K562 (cell line): ENCODE results near the gene OR5A2. TPM values are rescaled to one million over a fixed set of nuclear protein-coding genes. Genes with fewer than 3 reads are reported as not detected.

Experiments
- ATAC-seq: fragments of 200-7000 bp; cut with Tn5 transposase; 3 replicates; pipeline ENCODE4 v1.9.1; 2020; ENCODE audit warnings: moderate library complexity
- BruUV-seq: library from RNA; stranded (reverse); fragments of 400-500 nt; replicated peaks from 2 replicates; lab custom pipeline; 2021; lab: Mats Ljungman, UMichigan
- CTCF ChIA-PET: fragments of 300-600 bp; formaldehyde crosslinking; extraction: SDS; loops from one replicate; lab custom pipeline; 2021; ENCODE audit warnings: low intra/inter-chr PET ratio; lab: Yijun Ruan, JAX
- POLR2A ChIA-PET: fragments of 300-600, 350-650 bp; sonication (Branson Sonifier 250); formaldehyde crosslinking; extraction: SDS; loops from one replicate; lab custom pipeline; 2021; ENCODE audit warnings: antibody characterized with exemption, inconsistent platforms; lab: Yijun Ruan, JAX
- DNase-seq, 4 experiments: peaks; one replicate each; pipeline versions ENCODE4 v3.0.0 to v3.0.0-alpha.2; 2011 to 2018; ENCODE audit warnings: low spot score in 3 of 4, mixed read lengths in 3 of 4; ENCODE audit errors: extremely low read depth in 1 of 4
- FAIRE-seq: peaks from 2 replicates; lab custom pipeline; 2011; peaks lifted over from hg19 to GRCh38; lab: Jason Lieb, UNC
- H2AFZ ChIP-seq: 2 replicates; pipeline ENCODE4 v1.6.0; 2011; ENCODE audit warnings: low read depth, low read length, control low read depth, inconsistent platforms
- H3K27ac ChIP-seq: fragments of 200-600 bp; 3 replicates; pipeline ENCODE4 v1.8.0; 2011; ENCODE audit warnings: low read depth, mild to moderate bottlenecking, control low read depth, inconsistent platforms, low read length, moderate library complexity, mixed read lengths; ENCODE audit errors: extremely low read depth
- H3K27me3 ChIP-seq, 2 experiments: fragments of 300-600 bp in 1 of 2; 2 replicates in 1 of 2; 3 replicates in 1 of 2; pipeline versions ENCODE4 v1.6.0 to v1.8.0; 2011; ENCODE audit warnings: inconsistent platforms in 2 of 2, low read length in 2 of 2, mild to moderate bottlenecking in 1 of 2, mixed read lengths in 1 of 2, moderate library complexity in 1 of 2; ENCODE audit not compliant: control insufficient read depth in 2 of 2, insufficient read depth in 2 of 2
- H3K36me3 ChIP-seq: fragments of 300-600 bp; 3 replicates; pipeline ENCODE4 v1.8.0; 2011; ENCODE audit warnings: mild to moderate bottlenecking, low read length, inconsistent platforms; ENCODE audit not compliant: control insufficient read depth, insufficient read depth
- H3K4me1 ChIP-seq, 2 experiments: fragments of 200-600 bp in 1 of 2; replicated peaks in 1 of 2; 2 replicates in 1 of 2; 3 replicates in 1 of 2; pipeline versions ENCODE4 v1.5.1 to v1.8.0; 2011; ENCODE audit warnings: inconsistent platforms in 2 of 2, low read length in 2 of 2, mild to moderate bottlenecking in 1 of 2, mixed read lengths in 1 of 2, moderate library complexity in 1 of 2; ENCODE audit not compliant: control insufficient read depth in 2 of 2, insufficient read depth in 2 of 2
- H3K4me2 ChIP-seq: 2 replicates; pipeline ENCODE4 v1.6.1; 2011; ENCODE audit warnings: low read length, control low read depth, inconsistent platforms, mixed read lengths; ENCODE audit not compliant: insufficient read depth
- H3K4me3 ChIP-seq: fragments of 200-600 bp; sonication (generic), shearing (Covaris generic); 2 replicates; pipeline ENCODE4 v1.5.1; 2016; ENCODE audit warnings: control low read depth, inconsistent platforms
- H3K79me2 ChIP-seq: fragments of 200-600 bp; 3 replicates; pipeline ENCODE4 v1.8.0; 2011; ENCODE audit warnings: low read length, inconsistent platforms; ENCODE audit not compliant: control insufficient read depth, insufficient read depth
- H3K9ac ChIP-seq, 2 experiments: 2 replicates each; pipeline versions ENCODE4 v1.6.0 to v1.6.1; 2011; ENCODE audit warnings: low read depth in 2 of 2, low read length in 2 of 2, control low read depth in 1 of 2, inconsistent platforms in 1 of 2, mild to moderate bottlenecking in 1 of 2, mixed read lengths in 1 of 2; ENCODE audit not compliant: insufficient read depth in 1 of 2
- H3K9me1 ChIP-seq: one replicate; pipeline ENCODE4 v1.6.0; 2011; ENCODE audit warnings: inconsistent platforms, mild to moderate bottlenecking, low read length, moderate library complexity; ENCODE audit not compliant: control insufficient read depth, insufficient read depth
- H3K9me3 ChIP-seq: replicated peaks from 2 replicates; pipeline ENCODE4 v1.5.1; 2011; ENCODE audit warnings: low read depth, low read length, inconsistent platforms; ENCODE audit not compliant: control insufficient read depth, insufficient read depth
- H4K20me1 ChIP-seq: replicated peaks from 2 replicates; pipeline ENCODE4 v1.6.1; 2011; ENCODE audit warnings: low read length, inconsistent platforms, mixed read lengths; ENCODE audit not compliant: control insufficient read depth, insufficient read depth
- CTCF ChIP-seq, 3 experiments: IDR thresholded peaks in 2 of 3; conservative IDR thresholded peaks in 1 of 3; 2 replicates each; pipeline ENCODE4 v1.5.1; 2011 to 2012; ENCODE audit warnings: low read length in 3 of 3, mild to moderate bottlenecking in 3 of 3, control low read depth in 2 of 3, improper control_type of control experiment in 1 of 3, inconsistent platforms in 1 of 3, low read depth in 1 of 3, mixed read lengths in 1 of 3, moderate library complexity in 1 of 3; ENCODE audit not compliant: insufficient read depth in 2 of 3
- CXXC5 ChIP-seq: fragments of 250-450 bp; sonication (Bioruptor Pico); IDR thresholded peaks from 2 replicates; pipeline ENCODE4 v1.8.0; 2022; ENCODE audit warnings: inconsistent platforms, mild to moderate bottlenecking, moderate library complexity
- E2F1 ChIP-seq: sonication (generic); formaldehyde crosslinking; IDR thresholded peaks from 2 replicates; pipeline ENCODE4 v1.8.1; 2023; ENCODE audit warnings: mild to moderate bottlenecking, missing genetic modification reagents, moderate library complexity
- ETV6 ChIP-seq, 3 experiments: fragments of 150-350 bp in 1 of 3; sonication (generic) in 1 of 3; formaldehyde crosslinking in 1 of 3; IDR thresholded peaks; 2 replicates each; pipeline versions ENCODE4 v1.6.1 to v1.8.0; 2014 to 2022; ENCODE audit warnings: borderline replicate concordance in 2 of 3, low read depth in 2 of 3, antibody characterized with exemption in 1 of 3, low read length in 1 of 3, mild to moderate bottlenecking in 1 of 3, missing genetic modification reagents in 1 of 3
- FOXO4 ChIP-seq: fragments of 450-650 bp; formaldehyde crosslinking; IDR thresholded peaks from 2 replicates; pipeline ENCODE4 v1.4.0; 2020; ENCODE audit warnings: mild to moderate bottlenecking, moderate library complexity
- HDAC1 ChIP-seq, 2 experiments: fragments of 450-650 bp; IDR thresholded peaks; 2 replicates each; pipeline ENCODE4 v1.6.1; 2016 to 2017; ENCODE audit warnings: inconsistent platforms in 1 of 2, mild to moderate bottlenecking in 1 of 2, moderate library complexity in 1 of 2
- THAP7 ChIP-seq: fragments of 250-450 bp; sonication (Bioruptor Pico); IDR thresholded peaks from 2 replicates; pipeline ENCODE4 v1.5.0; 2021
- ZBTB43 ChIP-seq: sonication (generic); formaldehyde crosslinking; IDR thresholded peaks from 2 replicates; pipeline ENCODE4 v1.8.0; 2023; ENCODE audit warnings: mild to moderate bottlenecking, missing genetic modification reagents
- ZNF57 ChIP-seq: fragments of 450-650 bp; formaldehyde crosslinking; IDR thresholded peaks from 2 replicates; pipeline ENCODE4 v1.4.0; 2020; ENCODE audit warnings: mild to moderate bottlenecking, moderate library complexity
- in situ Hi-C: fragments of 300-500 bp; cut with MboI; formaldehyde crosslinking; loops from 4 replicates; pipeline ENCODE4 v1.15.0; 2018; ENCODE audit warnings: inconsistent platforms, mixed read lengths
- intact Hi-C: fragments of 100-400 bp; cut with micrococcal nuclease; formaldehyde crosslinking; loops from 2 replicates; pipeline ENCODE4 v1.14.2; 2022
- polyA plus RNA-seq, 8 experiments: library from polyadenylated mRNA; depleted of rRNA in 4 of 8; stranded (reverse) in 5 of 8; unstranded in 3 of 8; fragments of >200 nt; fragmentation: Nextera tagmentation in 2 of 8; fragmentation: Illumina TruSeq in 1 of 8; extraction: Ambion mirVana in 2 of 8; extraction: Trizol in 1 of 8; gene quantifications; 2 replicates each; pipeline versions ENCODE4 v1.2.1 to v1.2.3, GENCODE V29; 2011 to 2014; ENCODE audit warnings: inconsistent platforms in 1 of 8, missing spikeins in 1 of 8
- total RNA-seq, 7 experiments: library from RNA; depleted of rRNA in 6 of 7; stranded (reverse); fragments of >200 nt in 6 of 7; fragmentation: Illumina TruSeq in 2 of 7; extraction: Trizol in 2 of 7; gene quantifications; 2 replicates each; pipeline versions ENCODE4 v1.2.1 to v1.2.3, GENCODE V29; 2011 to 2021; ENCODE audit warnings: low replicate concordance in 1 of 7

Gene OR5A2
- total and polyA plus RNA-seq, 9 of the 15 experiments (the other 6 are each of a cell fraction or from before 2014, with no cell fraction given), result not detected

DNA sequence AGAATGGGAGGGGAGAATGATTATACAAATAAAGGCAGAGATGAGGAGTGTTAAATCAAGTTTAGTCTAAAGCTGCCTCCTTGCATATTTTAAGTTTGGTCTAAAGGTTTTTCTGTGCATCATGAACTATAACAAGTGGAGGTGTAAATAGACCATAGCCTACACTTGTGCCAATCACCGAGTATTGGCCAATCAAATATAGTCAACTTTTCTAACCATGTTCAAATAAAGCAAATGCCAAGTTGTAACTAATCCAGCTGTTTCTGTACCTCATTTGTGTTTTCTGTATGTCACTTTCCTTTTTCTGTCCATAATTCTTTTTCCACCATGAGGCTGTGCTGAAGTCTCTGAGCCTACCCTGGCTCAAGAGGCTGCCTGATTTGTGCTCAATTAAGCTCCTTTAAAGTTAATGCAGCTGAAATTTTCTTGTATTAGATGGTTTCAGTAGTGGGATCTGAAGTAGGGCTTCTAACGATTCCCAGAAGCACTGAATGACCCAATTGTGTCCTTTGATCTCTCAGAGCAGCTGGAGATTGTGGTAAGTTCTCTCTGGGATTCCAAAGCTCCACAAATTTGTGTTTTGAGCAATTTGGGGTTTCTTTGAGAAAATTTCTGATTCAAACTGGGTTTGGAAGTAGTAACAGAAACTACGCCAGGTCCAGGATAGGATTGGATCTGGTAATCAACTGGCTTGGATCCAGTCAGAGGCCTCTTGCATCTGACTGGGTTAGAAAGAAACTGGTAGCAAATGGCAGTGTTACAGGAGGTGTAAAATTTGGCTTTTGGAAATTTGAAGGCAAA, 25.6 kb downstream of the OR5A2 start (continued):
- TF ChIP-seq CTCF (IDR thresholded peaks at IDR 0.05 in 2 of 3, conservative IDR thresholded peaks at IDR 0.05 in 1 of 3; ENCODE audit: insufficient read depth in 2 of 3, low read depth in 1 of 3, low read length in 3 of 3) (no peak), HDAC1 (IDR thresholded peaks at IDR 0.05) (no peak), ZBTB43 (no peak), ETV6 (IDR thresholded peaks at IDR 0.05; ENCODE audit: borderline replicate concordance in 1 of 2, low read depth in 2 of 2, low read length in 1 of 2) (no peak), ETV6 (CRISPR knock-in tag; IDR thresholded peaks at IDR 0.05; ENCODE audit: borderline replicate concordance) (no peak)
- TF ChIP-seq, all 486 proteins: peak for 0

GRCh38 chr11:59394186-59394585, 32.0 kb downstream of the OR5A2 start:
- Histone ChIP-seq H3K9me1 (no peaks in the 10 kb centered on the region), H3K9ac (no peak overlapping the region), H3K27ac (no peak overlapping the region), H2AFZ (no peak overlapping the region), H3K4me2 (no peak overlapping the region), H3K9me3 (no peaks in the 10 kb centered on the region), H3K4me3 (no peak overlapping the region), H3K79me2 (no peaks in the 10 kb centered on the region), H4K20me1 (no peaks in the 10 kb centered on the region), H3K27me3 (no peaks in the 10 kb centered on the region), H3K36me3 (no peaks in the 10 kb centered on the region), H3K4me1 (no peaks in the 10 kb centered on the region)
- DNase-seq (no peak), ATAC-seq (no peak), FAIRE-seq (no peak)
- no TSS peak for BruUV-seq
- CTCF ChIA-PET, result no interaction called here
- POLR2A ChIA-PET, result no interaction called here
- intact Hi-C loops (no loop called here), in situ Hi-C loops (no loop called here)
- TF ChIP-seq E2F1 (CRISPR knock-in tag), result no peak
- no peak for TF ChIP-seq CXXC5 (CRISPR knock-in tag)
- TF ChIP-seq ZNF57 (CRISPR knock-in tag), result no peak
- TF ChIP-seq FOXO4 (CRISPR knock-in tag), result no peak
- TF ChIP-seq THAP7 (CRISPR knock-in tag), result no peak
